IMR-90 (cell line): ENCODE data around the gene CDT1. TPM values are rescaled to one million over a fixed set of nuclear protein-coding genes. Genes with fewer than 3 reads are reported as not detected.

Source experiments
- ATAC-seq: fragments of 200-7000 bp; cut with Tn5 transposase; 2 replicates; pipeline ENCODE4 v1.9.1; 2020; ENCODE audit warnings: low read depth, mild to moderate bottlenecking, moderate library complexity
- BruUV-seq: library from RNA; stranded (reverse); fragments of 400-500 nt; replicated peaks from 2 replicates; lab custom pipeline; 2021; lab: Mats Ljungman, UMichigan
- CTCF ChIA-PET: fragments of 300-600 bp; formaldehyde crosslinking; extraction: SDS; loops from one replicate; lab custom pipeline; 2021; ENCODE audit warnings: antibody characterized with exemption; lab: Yijun Ruan, JAX
- POLR2A ChIA-PET: fragments of 300-600 bp; sonication (Branson Sonifier 250); formaldehyde crosslinking; loops from one replicate; lab custom pipeline; 2022; ENCODE audit warnings: antibody characterized with exemption; ENCODE audit not compliant: unreplicated experiment; lab: Charles Lee
- DNase-seq: peaks from one replicate; pipeline ENCODE4 v3.0.0; 2013
- H2AFZ ChIP-seq: replicated peaks from 2 replicates; pipeline ENCODE3; 2013; ENCODE audit warnings: low read length, mild to moderate bottlenecking; ENCODE audit not compliant: poor library complexity
- H2AK5ac ChIP-seq: 2 replicates; pipeline ENCODE4 v1.6.1; 2013; ENCODE audit warnings: low read depth, low read length, inconsistent platforms
- H2AK9ac ChIP-seq: replicated peaks from 2 replicates; pipeline ENCODE3; 2013; ENCODE audit warnings: mild to moderate bottlenecking, low read depth, low read length, moderate library complexity; ENCODE audit not compliant: poor library complexity
- H2BK120ac ChIP-seq: 2 replicates; pipeline ENCODE4 v1.6.1; 2013; ENCODE audit warnings: low read depth, low read length, inconsistent platforms
- H2BK15ac ChIP-seq: 3 replicates; pipeline ENCODE4 v1.6.1; 2013; ENCODE audit warnings: low read depth, low read length, inconsistent platforms
- H2BK20ac ChIP-seq: 2 replicates; pipeline ENCODE4 v1.6.1; 2013; ENCODE audit warnings: low read depth, mild to moderate bottlenecking, inconsistent platforms, low read length, moderate library complexity
- H2BK5ac ChIP-seq: 2 replicates; pipeline ENCODE4 v1.6.1; 2013; ENCODE audit warnings: mild to moderate bottlenecking, low read depth, low read length, inconsistent platforms; ENCODE audit not compliant: poor library complexity, severe bottlenecking
- H3K14ac ChIP-seq: replicated peaks from 2 replicates; pipeline ENCODE4 v1.6.1; 2013; ENCODE audit warnings: low read depth, low read length, inconsistent platforms
- H3K18ac ChIP-seq: 2 replicates; pipeline ENCODE4 v1.6.1; 2013; ENCODE audit warnings: low read depth, low read length, control low read depth
- H3K23ac ChIP-seq: 2 replicates; pipeline ENCODE4 v1.6.1; 2013; ENCODE audit warnings: low read depth, low read length, inconsistent platforms
- H3K27ac ChIP-seq: 2 replicates; pipeline ENCODE4 v1.5.1; 2013; ENCODE audit warnings: mild to moderate bottlenecking, control low read depth, low read length; ENCODE audit not compliant: insufficient read depth
- H3K27me3 ChIP-seq: 2 replicates; pipeline ENCODE4 v1.6.1; 2013; ENCODE audit warnings: low read length; ENCODE audit not compliant: control insufficient read depth, insufficient read depth
- H3K36me3 ChIP-seq: 2 replicates; pipeline ENCODE4 v1.6.1; 2013; ENCODE audit warnings: low read length, mixed read lengths; ENCODE audit not compliant: control insufficient read depth, insufficient read depth
- H3K4ac ChIP-seq: 2 replicates; pipeline ENCODE4 v1.6.1; 2013; ENCODE audit warnings: low read depth, low read length, inconsistent platforms
- H3K4me1 ChIP-seq: 2 replicates; pipeline ENCODE4 v1.6.1; 2013; ENCODE audit warnings: low read length, mixed read lengths; ENCODE audit not compliant: control insufficient read depth, insufficient read depth
- H3K4me2 ChIP-seq: 2 replicates; pipeline ENCODE4 v1.6.1; 2013; ENCODE audit warnings: low read depth, mild to moderate bottlenecking, control low read depth, low read length, moderate library complexity
- H3K4me3 ChIP-seq: 2 replicates; pipeline ENCODE4 v1.5.1; 2013; ENCODE audit warnings: low read depth, mild to moderate bottlenecking, control low read depth, low read length, moderate library complexity; ENCODE audit not compliant: insufficient read depth
- H3K56ac ChIP-seq: 2 replicates; pipeline ENCODE4 v1.6.1; 2013; ENCODE audit warnings: low read length, inconsistent platforms; ENCODE audit not compliant: insufficient read depth; ENCODE audit errors: extremely low read depth
- H3K79me1 ChIP-seq, 2 experiments: 2 replicates each; pipeline ENCODE4 v1.6.1; 2013; ENCODE audit warnings: low read length in 2 of 2, inconsistent platforms in 1 of 2, low read depth in 1 of 2
- H3K9ac ChIP-seq: 2 replicates; pipeline ENCODE4 v1.6.1; 2013; ENCODE audit warnings: low read depth, low read length, control low read depth
- H3K9me1 ChIP-seq: 2 replicates; pipeline ENCODE4 v1.6.1; 2013; ENCODE audit warnings: low read length, inconsistent platforms; ENCODE audit not compliant: insufficient read depth
- H3K9me3 ChIP-seq: 2 replicates; pipeline ENCODE4 v1.6.1; 2013; ENCODE audit warnings: low read length; ENCODE audit not compliant: control insufficient read depth, insufficient read depth
- H4K20me1 ChIP-seq: 2 replicates; pipeline ENCODE4 v1.6.1; 2013; ENCODE audit warnings: low read length, inconsistent platforms; ENCODE audit not compliant: insufficient read depth
- H4K5ac ChIP-seq: 2 replicates; pipeline ENCODE4 v1.6.1; 2013; ENCODE audit warnings: mild to moderate bottlenecking, low read depth, low read length, control low read depth
- H4K8ac ChIP-seq, 2 experiments: 2 replicates each; pipeline ENCODE4 v1.6.1; 2013; ENCODE audit warnings: low read depth in 2 of 2, low read length in 2 of 2, control low read depth in 1 of 2, inconsistent platforms in 1 of 2
- H4K91ac ChIP-seq: 2 replicates; pipeline ENCODE4 v1.6.1; 2013; ENCODE audit warnings: low read depth, low read length, inconsistent platforms; ENCODE audit not compliant: insufficient read depth
- BHLHE40 ChIP-seq: fragments of 150-350 bp; IDR thresholded peaks from 2 replicates; pipeline ENCODE4 v1.6.1; 2016; ENCODE audit warnings: mild to moderate bottlenecking, low read depth, low read length
- CEBPB ChIP-seq: IDR thresholded peaks from 2 replicates; pipeline ENCODE4 v1.6.1; 2012; ENCODE audit warnings: low read depth, low read length, improper control_type of control experiment
- CHD1 ChIP-seq: IDR thresholded peaks from 2 replicates; pipeline ENCODE4 v1.6.1; 2012; ENCODE audit warnings: low read depth, low read length, improper control_type of control experiment
- FOS ChIP-seq: fragments of 150-350 bp; IDR thresholded peaks from 2 replicates; pipeline ENCODE4 v1.6.1; 2016; ENCODE audit warnings: low read depth, low read length
- MAFK ChIP-seq: IDR thresholded peaks from 2 replicates; pipeline ENCODE4 v1.6.1; 2012; ENCODE audit warnings: low read depth, low read length, improper control_type of control experiment
- MAZ ChIP-seq: IDR thresholded peaks from 2 replicates; pipeline ENCODE4 v1.6.1; 2012; ENCODE audit warnings: low read depth, mild to moderate bottlenecking, low read length, improper control_type of control experiment, moderate library complexity, borderline replicate concordance
- MXI1 ChIP-seq: IDR thresholded peaks from 2 replicates; pipeline ENCODE4 v1.6.1; 2012; ENCODE audit warnings: low read depth, mild to moderate bottlenecking, low read length, moderate library complexity, borderline replicate concordance
- NFE2L2 ChIP-seq: fragments of 150-350 bp; IDR thresholded peaks from 2 replicates; pipeline ENCODE4 v1.6.1; 2016; ENCODE audit warnings: low read depth, mild to moderate bottlenecking, low read length
- POLR2A ChIP-seq: IDR thresholded peaks from 2 replicates; pipeline ENCODE4 v1.6.1; 2012; ENCODE audit warnings: mild to moderate bottlenecking, low read depth, low read length
- RAD21 ChIP-seq: IDR thresholded peaks from 2 replicates; pipeline ENCODE4 v1.6.1; 2012; ENCODE audit warnings: low read length, improper control_type of control experiment
- RCOR1 ChIP-seq: IDR thresholded peaks from 2 replicates; pipeline ENCODE4 v1.6.1; 2012; ENCODE audit warnings: mild to moderate bottlenecking, low read length, improper control_type of control experiment; ENCODE audit not compliant: insufficient replicate concordance
- RFX5 ChIP-seq: IDR thresholded peaks from 2 replicates; pipeline ENCODE4 v1.8.0; 2012; ENCODE audit warnings: low read depth, mild to moderate bottlenecking, low read length, moderate library complexity
- SMC3 ChIP-seq: fragments of 150-350 bp; IDR thresholded peaks from 2 replicates; pipeline ENCODE4 v1.6.1; 2016; ENCODE audit warnings: low read depth, mild to moderate bottlenecking, antibody characterized with exemption, low read length, moderate library complexity
- WGBS, 2 experiments: methylation state at CpG; one replicate each; pipeline versions ENCODE4 v1.1.5 to v1.1.7; 2013; ENCODE audit warnings: missing lambda C conversion rate in 2 of 2; ENCODE audit not compliant: insufficient read length in 1 of 2; ENCODE audit errors: extremely low coverage in 2 of 2; 5-methylcytosine and 5-hydroxymethylcytosine counted together
- dilution Hi-C: fragments of 300-500 bp; cut with HindIII; formaldehyde crosslinking; loops from one replicate; pipeline ENCODE4 v1.14.3; 2018; ENCODE audit warnings: low sequenced_read_pairs; ENCODE audit not compliant: unreplicated experiment
- in situ Hi-C: fragments of 300-500 bp; cut with MboI; formaldehyde crosslinking; loops from 3 replicates; pipeline ENCODE4 v1.14.3; 2019; ENCODE audit warnings: low sequenced_read_pairs, inconsistent platforms, mixed read lengths
- intact Hi-C: fragments of 100-400 bp; cut with micrococcal nuclease; formaldehyde crosslinking; loops from 2 replicates; pipeline ENCODE4 v1.10.0; 2022
- polyA plus RNA-seq, 3 experiments: library from polyadenylated mRNA; depleted of rRNA; stranded (reverse); fragments of >200 nt; gene quantifications; 2 replicates each; pipeline ENCODE4 v1.2.3, GENCODE V29; 2012; ENCODE audit warnings: low replicate concordance in 1 of 3
- total RNA-seq: library from RNA; depleted of rRNA; stranded (reverse); fragments of >200 nt; gene quantifications from 2 replicates; pipeline ENCODE4 v1.2.3, GENCODE V29; 2012
- TF ChIP-seq, protein P1 (sequence below): conservative IDR thresholded peaks from 2 replicates; pipeline ENCODE4 v1.5.1; 2012; ENCODE audit warnings: mild to moderate bottlenecking, low read depth, low read length, improper control_type of control experiment
- TF ChIP-seq, protein P2 (sequence below): fragments of 150-350 bp; IDR thresholded peaks from 2 replicates; pipeline ENCODE4 v1.6.1; 2016; ENCODE audit warnings: low read depth, mild to moderate bottlenecking, low read length, moderate library complexity, borderline replicate concordance
- TF ChIP-seq, protein P3 (sequence below): fragments of 150-350 bp; IDR thresholded peaks from 2 replicates; pipeline ENCODE4 v1.6.1; 2017; ENCODE audit warnings: mild to moderate bottlenecking, antibody characterized with exemption, low read length, low read depth

Gene CDT1
- total and polyA plus RNA-seq, 2 of the 4 experiments (the other 2 are of a cell fraction), result 3.2 to 11.8 TPM

DNA sequence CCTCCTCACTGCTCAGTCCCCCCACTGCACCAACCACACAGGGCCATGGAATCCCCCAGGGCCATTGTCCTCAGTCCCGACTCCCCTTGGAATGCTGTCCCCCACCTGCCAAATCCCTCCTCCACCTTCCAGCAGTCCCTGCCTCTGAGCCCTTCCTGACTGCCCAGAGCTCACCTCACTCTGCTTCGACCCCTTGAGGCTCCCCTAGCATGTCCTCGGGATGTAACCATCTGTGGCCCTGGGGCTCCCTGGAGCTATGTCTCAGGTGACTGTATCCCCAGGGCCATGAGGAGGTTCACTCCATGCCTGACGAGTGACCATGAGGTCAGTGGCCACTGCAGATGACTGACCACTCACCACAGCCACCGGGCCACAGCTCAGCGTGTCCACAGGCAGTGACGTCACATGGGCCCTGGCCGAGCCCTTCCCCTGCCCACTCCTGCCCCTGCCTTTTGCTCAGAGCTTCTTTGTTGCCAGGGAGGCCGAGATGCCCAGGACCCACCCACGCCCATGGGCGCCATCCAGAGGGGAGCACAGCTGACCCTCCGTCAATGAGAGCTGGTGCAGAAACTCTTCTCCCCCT is 10.8 kb upstream of the CDT1 start:
- Histone ChIP-seq H3K23ac (no peak overlapping the region), H3K18ac (no peak overlapping the region), H2BK15ac (no peak overlapping the region), H3K4ac (no peak overlapping the region), H3K36me3 (no peaks in the 10 kb centered on the region), H2BK120ac (peak overlapping the region; percentile 32; the same call in 1 of the 2 replicates), H4K91ac (no peak overlapping the region), H4K20me1 (no peaks in the 10 kb centered on the region; the same call in 1 of the 2 replicates), H3K9me3 (no peaks in the 10 kb centered on the region), H2BK20ac (no peak overlapping the region), H2AK9ac (no peak overlapping the region), H4K5ac (no peak overlapping the region), H4K8ac (no peak overlapping the region), H3K9ac (no peak overlapping the region), H2BK5ac (no peak overlapping the region), H2AFZ (peak overlapping the region; percentile 2), H2AK5ac (peak overlapping the region; percentile 28; the same call in 1 of the 2 replicates), H3K4me2 (no peak overlapping the region), H3K79me1 (no peaks in the 10 kb centered on the region), H3K27ac (no peak overlapping the region), H3K4me3 (no peak overlapping the region), H3K27me3 (peaks cover 2% of the 10 kb centered on the region; the same call in 1 of the 2 replicates), H3K9me1 (no peaks in the 10 kb centered on the region), H3K4me1 (peaks cover 6% of the 10 kb centered on the region), H3K14ac (no peak overlapping the region), H3K56ac (no peak overlapping the region)
- BruUV-seq, result no TSS peak
- TF ChIP-seq MAZ (no peak), CHD1 (no peak), MAFK (no peak), POLR2A (no peak), RFX5 (no peak), FOS (no peak), MXI1 (no peak), CEBPB (no peak), RAD21 (no peak), BHLHE40 (no peak), NFE2L2 (no peak), SMC3 (no peak), RCOR1 (no peak)
- TF ChIP-seq, protein P1, sequence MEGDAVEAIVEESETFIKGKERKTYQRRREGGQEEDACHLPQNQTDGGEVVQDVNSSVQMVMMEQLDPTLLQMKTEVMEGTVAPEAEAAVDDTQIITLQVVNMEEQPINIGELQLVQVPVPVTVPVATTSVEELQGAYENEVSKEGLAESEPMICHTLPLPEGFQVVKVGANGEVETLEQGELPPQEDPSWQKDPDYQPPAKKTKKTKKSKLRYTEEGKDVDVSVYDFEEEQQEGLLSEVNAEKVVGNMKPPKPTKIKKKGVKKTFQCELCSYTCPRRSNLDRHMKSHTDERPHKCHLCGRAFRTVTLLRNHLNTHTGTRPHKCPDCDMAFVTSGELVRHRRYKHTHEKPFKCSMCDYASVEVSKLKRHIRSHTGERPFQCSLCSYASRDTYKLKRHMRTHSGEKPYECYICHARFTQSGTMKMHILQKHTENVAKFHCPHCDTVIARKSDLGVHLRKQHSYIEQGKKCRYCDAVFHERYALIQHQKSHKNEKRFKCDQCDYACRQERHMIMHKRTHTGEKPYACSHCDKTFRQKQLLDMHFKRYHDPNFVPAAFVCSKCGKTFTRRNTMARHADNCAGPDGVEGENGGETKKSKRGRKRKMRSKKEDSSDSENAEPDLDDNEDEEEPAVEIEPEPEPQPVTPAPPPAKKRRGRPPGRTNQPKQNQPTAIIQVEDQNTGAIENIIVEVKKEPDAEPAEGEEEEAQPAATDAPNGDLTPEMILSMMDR, result no peak
- TF ChIP-seq, protein P2, sequence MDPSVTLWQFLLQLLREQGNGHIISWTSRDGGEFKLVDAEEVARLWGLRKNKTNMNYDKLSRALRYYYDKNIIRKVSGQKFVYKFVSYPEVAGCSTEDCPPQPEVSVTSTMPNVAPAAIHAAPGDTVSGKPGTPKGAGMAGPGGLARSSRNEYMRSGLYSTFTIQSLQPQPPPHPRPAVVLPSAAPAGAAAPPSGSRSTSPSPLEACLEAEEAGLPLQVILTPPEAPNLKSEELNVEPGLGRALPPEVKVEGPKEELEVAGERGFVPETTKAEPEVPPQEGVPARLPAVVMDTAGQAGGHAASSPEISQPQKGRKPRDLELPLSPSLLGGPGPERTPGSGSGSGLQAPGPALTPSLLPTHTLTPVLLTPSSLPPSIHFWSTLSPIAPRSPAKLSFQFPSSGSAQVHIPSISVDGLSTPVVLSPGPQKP, result no peak
- TF ChIP-seq, protein P3, sequence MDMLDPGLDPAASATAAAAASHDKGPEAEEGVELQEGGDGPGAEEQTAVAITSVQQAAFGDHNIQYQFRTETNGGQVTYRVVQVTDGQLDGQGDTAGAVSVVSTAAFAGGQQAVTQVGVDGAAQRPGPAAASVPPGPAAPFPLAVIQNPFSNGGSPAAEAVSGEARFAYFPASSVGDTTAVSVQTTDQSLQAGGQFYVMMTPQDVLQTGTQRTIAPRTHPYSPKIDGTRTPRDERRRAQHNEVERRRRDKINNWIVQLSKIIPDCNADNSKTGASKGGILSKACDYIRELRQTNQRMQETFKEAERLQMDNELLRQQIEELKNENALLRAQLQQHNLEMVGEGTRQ, result no peak
- intact Hi-C loops (no loop called here), in situ Hi-C loops (no loop called here), dilution Hi-C loops (no loop called here)
- CTCF ChIA-PET, result no interaction called here
- no peak for DNase-seq
- no peak for ATAC-seq
- POLR2A ChIA-PET, result no interaction called here
- WGBS, 2 experiments, result 89% methylated on average over 6 of the region's 12 CpGs; no CpG with 5 or more reads in 1 of the 2 experiments
